ENCODE measurements around the gene CENPA. TPM values are rescaled to one million over a fixed set of nuclear protein-coding genes. Genes with fewer than 3 reads are reported as not detected.
"Not testable (repeated sequence)": the region's sequence is repeated elsewhere in the genome, so short reads cannot be mapped to it uniquely, and the experiment has no call there.

The CENPA gene
- total RNA-seq, 2 donors from 2014 or later: 1.5 to 6.5 TPM

- DNase-seq (no peak), ATAC-seq (peak; percentile 40)
- intact Hi-C loops (cut with DNase I, micrococcal nuclease): no loop called here
Measured at GRCh38 chr2:26778507-26778906, 7.3 kb upstream of the CENPA start.

GRCh38 chr2:26780203-26780760 is 5.6 kb upstream of the CENPA start:
- intact Hi-C loops (cut with DNase I, micrococcal nuclease): no loop called here
- no peak for DNase-seq
- ATAC-seq: no peak

GRCh38 chr2:26782876-26783704 is 2.8 kb upstream of the CENPA start:
- ATAC-seq (peak; percentile 61), DNase-seq (peak in 1 of 2 donors; percentile 49)
- intact Hi-C loops (cut with DNase I, micrococcal nuclease): no loop called here

GRCh38 chr2:26784570-26785234 is 1.2 kb upstream of the CENPA start:
- DNase-seq (no peak), ATAC-seq (no peak)
- intact Hi-C loops (cut with DNase I, micrococcal nuclease): no loop called here

- intact Hi-C loops (cut with DNase I, micrococcal nuclease): no loop called here
- DNase-seq: peak in 1 of 2 donors; percentile 57
- ATAC-seq: peak; percentile 8
Measured at GRCh38 chr2:26786207-26787028, 562 bp downstream of the CENPA start.

DNA sequence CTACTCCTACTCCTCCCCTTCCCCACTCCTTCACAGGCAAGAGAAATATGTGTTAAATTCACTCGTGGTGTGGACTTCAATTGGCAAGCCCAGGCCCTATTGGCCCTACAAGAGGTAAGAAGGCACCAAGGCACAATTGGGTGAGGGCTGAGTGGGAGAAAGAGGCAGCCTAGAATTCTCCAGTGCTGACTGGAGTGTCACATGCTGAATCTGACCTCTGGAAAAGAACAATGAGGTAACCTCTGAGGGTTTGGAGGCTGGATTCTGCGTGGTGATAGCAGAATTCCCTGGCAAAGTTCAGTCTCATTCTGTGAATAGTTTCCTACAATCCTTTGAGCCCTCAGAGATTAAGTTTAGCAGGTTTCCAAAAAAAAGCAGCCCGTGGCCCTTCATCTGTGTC is 6.9 kb downstream of the CENPA start:
- DNase-seq (no peak), ATAC-seq (no peak)
- intact Hi-C loops (cut with DNase I, micrococcal nuclease): no loop called here

DNA sequence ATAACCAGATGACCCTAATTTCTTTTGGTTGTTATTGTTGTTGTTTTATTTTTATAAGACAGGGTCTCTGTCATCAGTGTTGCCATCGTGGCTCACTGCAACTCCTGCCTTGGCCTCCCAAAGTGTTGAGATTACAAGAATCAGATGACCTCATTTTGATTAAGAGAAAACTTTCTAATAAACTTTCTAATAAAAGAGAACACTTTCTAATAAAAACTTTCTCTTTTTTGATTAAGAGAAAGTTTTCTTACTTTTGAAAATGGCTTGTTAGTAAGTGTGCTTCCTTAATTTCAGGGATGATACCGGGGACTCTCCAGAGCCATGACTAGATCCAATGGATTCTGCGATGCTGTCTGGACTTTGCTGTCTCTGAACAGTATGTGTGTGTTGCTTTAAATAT is 7.7 kb downstream of the CENPA start:
- ATAC-seq (no peak), DNase-seq (no peak)
- intact Hi-C loops (cut with DNase I, micrococcal nuclease): no loop called here

DNA sequence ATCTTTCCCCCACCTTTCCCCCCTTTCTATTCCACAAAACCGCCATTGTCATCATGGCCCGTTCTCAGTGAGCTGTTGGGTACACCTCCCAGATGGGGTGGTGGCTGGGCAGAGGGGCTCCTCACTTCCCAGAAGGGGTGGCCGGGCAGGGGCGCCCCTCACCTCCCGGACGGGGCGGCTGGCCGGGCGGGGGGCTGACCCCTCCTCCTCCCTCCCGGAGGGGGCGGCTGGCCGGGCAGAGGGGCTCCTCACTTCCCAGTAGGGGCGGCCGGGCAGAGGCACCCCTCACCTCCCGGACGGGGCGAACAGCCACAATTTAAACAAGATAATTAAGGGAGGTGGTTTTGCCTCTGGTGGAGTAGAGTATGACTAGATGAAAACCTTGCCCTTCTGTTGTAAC is 9.3 kb downstream of the CENPA start:
- intact Hi-C loops (cut with DNase I, micrococcal nuclease); ATAC-seq; DNase-seq: not testable (repeated sequence)

GRCh38 chr2:26801328-26801727 is 15.5 kb downstream of the CENPA start:
- DNase-seq (no peak), ATAC-seq (no peak)
- intact Hi-C loops (cut with DNase I, micrococcal nuclease): no loop called here

DNA sequence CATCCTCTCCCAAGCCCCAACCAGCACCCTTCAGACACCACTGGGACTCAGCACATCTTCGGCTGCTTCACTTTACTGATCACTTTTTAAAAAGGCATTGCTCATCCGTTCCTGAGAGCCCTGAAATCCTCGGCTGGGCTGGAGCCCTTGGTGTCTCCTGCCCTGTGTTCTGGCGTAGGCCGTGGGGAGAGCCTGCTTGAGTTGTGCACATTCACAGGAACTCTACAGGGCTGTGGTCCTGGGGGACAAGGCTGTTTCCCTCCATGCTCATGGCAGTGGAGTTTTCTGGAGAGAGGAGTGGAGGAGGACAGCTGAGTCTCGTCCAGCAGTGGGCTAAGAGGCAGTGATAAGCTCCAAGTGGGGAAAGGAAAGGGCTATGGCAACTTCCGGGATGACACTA is 15.9 kb downstream of the CENPA start:
- intact Hi-C loops (cut with DNase I, micrococcal nuclease): no loop called here
- DNase-seq (no peak), ATAC-seq (no peak)

DNA sequence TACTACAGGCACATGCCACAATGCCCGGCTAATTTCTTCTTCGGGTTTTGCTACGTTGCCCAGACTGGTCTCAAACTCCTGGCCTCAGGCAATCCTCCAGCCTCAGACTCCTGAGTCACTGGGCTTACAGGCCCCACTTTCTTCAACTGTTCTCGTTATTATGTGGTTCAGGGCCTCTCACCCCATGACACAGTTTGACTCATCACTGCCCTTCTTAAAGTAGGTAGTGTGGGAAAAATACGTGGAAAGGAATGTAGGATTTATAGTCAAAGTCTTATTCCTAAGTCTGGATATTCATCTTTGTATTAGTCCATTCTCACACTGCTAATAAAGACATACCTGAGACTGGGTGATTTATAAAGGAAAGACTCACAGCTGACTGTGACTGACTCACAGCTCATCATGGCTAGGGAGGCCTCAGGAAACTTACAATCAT is 19.4 kb downstream of the CENPA start:
- ATAC-seq (no peak), DNase-seq (no peak)
- intact Hi-C loops (cut with DNase I, micrococcal nuclease): no loop called here

DNA sequence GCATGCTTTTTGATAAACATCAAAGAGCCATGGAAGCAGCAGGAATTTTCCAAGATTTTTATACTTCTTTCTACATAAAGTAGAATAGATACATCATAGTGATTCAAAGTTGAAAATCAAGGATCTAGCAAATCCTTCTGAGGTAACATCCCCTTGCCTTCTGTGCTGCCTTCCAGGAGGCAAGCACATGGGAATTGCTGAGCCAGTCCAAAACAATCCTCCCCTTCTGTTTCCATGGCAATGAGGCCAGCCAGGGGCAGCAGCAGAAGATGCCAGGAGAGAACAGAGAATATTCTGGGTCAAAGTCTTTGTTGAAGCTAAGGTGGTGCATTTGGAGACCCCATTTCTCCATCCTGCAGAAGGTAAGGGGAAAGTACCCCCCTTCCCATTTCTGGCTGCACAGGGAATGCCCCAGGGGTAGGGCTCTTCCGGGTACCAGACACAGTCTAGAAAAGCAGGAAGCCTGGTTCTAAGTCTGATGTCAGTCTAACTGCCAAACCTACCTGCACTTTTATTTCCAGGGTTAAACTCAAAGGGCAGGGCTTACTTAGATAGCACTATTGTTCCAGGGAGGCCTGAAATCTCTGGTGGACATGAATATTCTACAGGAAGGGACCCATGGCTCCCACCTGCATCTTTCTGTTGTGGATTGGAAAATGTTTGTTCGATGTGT is 22.1 kb downstream of the CENPA start:
- no peak for DNase-seq

DNA sequence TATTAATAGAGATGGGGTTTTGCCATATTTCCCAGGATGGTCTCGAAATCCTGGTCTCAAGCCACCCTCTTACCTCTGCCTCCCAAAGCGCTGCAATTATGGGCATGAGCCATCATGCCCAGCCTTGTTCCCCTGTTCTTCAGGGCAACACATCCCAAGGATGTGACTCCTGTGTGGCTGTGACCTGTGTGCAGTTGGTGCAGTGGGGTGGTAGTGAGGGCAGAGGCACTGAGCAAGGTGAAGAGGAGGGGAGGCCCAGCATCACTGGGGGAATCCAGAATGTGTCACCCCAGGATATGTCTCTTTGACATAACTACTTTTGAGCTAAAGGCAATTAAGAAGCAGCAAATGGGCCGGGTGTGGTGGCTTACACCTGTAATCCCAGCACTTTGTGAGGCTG is 23.4 kb downstream of the CENPA start:
- ATAC-seq (no peak), DNase-seq (no peak)
- intact Hi-C loops (cut with DNase I, micrococcal nuclease): no loop called here

More for the DNA sequence above, 22.1 kb downstream of the CENPA start:
- intact Hi-C loops (cut with DNase I, micrococcal nuclease): no loop called here
- ATAC-seq: peak; percentile 93

GRCh38 chr2:26809876-26810577 is 24.2 kb downstream of the CENPA start:
- intact Hi-C loops (cut with DNase I, micrococcal nuclease): no loop called here
- ATAC-seq (no peak), DNase-seq (no peak)

GRCh38 chr2:26811261-26811660 is 25.4 kb downstream of the CENPA start:
- intact Hi-C loops (cut with DNase I, micrococcal nuclease): no loop called here
- DNase-seq: no peak
- ATAC-seq: no peak

DNA sequence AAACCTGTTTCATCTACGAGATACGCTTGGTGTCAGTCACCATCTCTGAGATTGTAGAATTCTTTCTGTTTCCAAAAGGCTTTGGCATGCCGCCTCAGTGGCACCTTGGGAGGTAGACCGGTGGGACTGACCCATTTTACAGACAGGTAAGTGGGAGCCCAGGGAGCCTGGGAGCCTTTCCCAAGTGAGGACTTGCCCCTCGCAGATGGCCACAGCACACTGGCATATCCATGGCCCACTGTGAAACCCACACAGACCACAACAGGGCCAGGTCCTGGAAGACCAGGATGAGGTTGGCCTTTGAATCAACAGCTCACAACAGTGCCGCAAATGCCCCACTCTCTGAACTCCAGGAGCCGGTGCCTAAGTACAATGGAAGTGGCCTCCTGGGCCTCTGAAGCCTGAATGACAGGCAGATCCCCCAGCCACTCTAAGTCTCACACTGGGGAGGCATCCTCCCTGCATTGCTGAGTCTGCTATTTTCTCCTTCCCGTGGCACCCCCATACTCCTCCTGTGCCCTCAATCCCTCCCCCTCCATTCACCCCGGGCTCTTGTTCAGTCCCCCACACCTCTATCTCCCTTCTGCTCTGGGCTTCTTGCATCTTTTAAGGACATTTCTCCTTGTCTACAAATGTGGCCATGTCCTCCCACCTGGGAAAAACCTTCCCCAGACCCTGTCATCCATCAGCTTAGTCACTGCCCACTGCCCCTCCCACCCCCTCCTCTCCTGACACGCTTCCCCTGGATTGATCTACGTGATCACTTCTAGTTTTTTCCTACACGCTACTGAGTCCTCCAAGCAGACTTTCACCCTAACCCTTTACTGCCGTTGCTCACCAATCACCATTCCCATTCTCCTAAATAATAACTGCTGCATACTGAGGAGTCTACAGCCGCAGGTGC is 26.2 kb downstream of the CENPA start:
- ATAC-seq (no peak), DNase-seq (no peak)
- intact Hi-C loops (cut with DNase I, micrococcal nuclease): no loop called here

DNA sequence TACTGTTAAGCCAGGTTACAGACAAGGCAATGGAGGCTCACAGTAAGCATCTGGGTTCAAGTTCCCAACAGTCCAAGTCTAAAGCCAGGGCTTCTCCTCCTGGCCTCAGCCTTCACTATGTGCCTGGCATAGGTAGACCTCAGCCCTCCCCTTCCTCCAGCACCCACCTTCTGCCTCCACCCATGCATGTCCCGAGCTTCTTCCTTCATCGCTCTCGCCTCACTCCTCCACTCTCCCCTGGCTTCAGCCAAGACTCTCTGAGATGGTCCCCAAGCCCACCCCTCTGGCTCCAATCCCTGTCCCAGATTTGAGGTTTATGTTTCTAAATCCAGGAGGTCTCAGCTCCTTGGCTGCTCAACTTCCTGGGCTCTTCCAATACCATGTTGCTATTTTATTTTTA is 26.9 kb downstream of the CENPA start:
- ATAC-seq: no peak
- intact Hi-C loops (cut with DNase I, micrococcal nuclease): no loop called here
- DNase-seq: no peak

All from left colon (tissue), 2 donors.